Measurements from ENCODE around the gene LARGE1.

- no peak for TF ChIP-seq CTCF (IDR thresholded peaks at IDR 0.05)
- TF ChIP-seq ZFX (IDR thresholded peaks at IDR 0.05; ENCODE audit: borderline replicate concordance) = no peak
Observed at GRCh38 chr22:33561149-33561807, 359.0 kb downstream of the LARGE1 start.
